ENCODE data around the gene LAS1L.
"Not testable (repeated sequence)": the region's sequence is repeated elsewhere in the genome, so short reads cannot be mapped to it uniquely, and the experiment has no call there.

LAS1L gene
- 11.8 to 31.3 (median 21.9) reads per million in 17 experiments for total RNA-seq

DNA sequence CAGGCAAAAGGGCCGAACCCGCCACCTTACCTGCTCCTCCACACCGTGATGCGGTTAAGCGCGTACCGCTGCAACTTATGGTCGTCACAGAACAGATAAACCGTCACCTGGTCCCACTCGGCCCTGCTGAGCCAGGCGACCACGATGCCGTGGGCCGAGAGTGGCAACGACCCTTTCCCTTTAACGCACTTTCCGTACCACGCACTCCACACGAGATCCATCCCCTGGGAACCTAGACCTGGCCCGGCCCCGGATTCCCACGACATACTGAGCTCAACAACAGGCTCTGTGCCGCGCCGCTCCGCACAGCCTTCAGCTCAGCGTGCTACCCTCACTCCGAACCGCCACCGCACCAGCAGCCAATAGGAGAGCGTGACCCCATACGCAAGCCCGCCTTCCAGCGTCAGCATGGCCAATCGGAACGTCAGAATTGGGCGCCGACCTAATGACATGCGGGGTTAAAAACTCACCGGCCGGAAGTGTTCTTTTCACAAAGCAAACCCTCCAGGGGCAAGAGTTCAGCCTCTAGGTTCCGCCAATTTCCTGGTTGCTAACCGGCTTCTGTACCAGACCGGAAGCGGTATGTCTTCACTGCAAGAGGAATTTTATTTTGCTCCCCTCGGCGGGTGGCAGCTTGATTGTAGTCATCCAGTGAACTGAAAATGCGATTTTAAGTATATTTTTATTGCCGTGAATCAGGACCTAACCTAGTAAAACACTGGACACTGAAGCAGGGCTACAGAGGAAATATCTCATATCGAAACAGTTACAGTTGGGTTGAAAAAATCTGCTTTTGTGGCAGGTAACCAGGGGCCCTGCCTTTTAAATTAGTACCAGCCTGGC, at the start of gene LAS1L:
TSS of gene LAS1L (minus strand) at position 338 of the 843 bp plus-strand sequence. CDS start at position 266, 72 bp downstream.
- DNase-seq = peak; percentile 94 to 95 (median 94)

DNA sequence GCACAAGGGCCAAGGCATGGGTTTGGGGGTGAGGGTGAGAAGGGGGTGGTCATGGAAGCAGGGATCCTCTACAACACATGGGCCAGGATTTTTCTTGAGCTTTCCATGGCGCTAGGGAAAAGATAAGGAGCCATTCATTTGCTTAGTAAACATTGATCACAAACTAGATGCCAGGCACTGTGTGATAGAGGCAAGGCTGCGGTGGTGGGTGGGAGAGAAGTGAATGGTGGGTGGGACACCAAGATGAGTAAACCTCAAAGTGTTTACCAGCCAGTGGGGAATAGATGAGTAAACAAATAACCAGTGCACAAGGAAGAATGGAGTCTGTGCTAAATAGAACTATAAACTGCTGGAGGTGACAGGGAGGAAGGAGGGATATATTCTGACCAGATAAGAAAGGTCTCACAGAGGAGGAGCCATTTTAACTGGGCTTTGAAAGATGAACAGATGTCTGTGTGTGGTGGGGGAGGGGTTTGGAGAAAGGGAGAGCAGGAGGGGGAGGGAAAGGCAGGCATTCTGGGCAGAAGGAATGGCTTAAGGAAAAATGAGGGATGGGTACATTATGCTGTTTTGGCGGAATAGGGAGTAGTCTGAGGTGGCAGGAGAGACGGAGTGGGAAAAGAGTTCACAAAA, 48.0 kb upstream of the LAS1L start:
- DNase-seq = no peak

DNA sequence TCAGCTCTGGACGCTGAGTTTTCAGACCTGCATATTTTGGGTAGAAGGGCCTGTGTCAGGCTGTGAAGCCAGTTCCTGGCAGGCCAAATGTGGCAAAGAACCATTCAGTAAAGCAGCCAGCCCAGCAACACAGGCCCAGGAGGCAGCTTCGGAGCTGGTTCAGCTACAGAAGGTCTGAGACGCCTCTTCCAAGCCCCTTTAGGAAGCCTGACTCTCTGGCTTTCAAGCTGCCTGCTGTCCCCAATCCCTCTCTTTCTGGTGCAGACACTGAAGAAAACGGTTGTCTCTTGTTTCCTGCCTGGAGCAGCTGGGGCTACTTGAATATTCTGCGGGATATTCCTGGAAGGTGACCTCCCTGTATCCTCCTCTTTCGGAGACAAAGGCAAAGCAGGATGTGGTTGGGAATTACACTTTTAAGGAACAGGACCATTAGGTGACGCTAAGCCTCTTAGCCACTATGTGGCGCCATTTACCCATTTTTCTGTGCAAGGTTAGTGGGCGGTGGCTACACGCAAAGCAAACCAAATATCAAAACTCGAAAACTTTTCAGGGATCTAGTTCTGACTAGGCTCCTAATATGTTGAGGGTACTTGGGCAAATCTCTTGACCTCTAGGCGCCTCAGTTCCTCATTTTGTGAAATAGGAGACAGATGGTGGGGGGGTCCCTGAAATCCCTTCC, 47.2 kb upstream of the LAS1L start:
- peak; percentile 69 to 81 (median 74) for DNase-seq

DNA sequence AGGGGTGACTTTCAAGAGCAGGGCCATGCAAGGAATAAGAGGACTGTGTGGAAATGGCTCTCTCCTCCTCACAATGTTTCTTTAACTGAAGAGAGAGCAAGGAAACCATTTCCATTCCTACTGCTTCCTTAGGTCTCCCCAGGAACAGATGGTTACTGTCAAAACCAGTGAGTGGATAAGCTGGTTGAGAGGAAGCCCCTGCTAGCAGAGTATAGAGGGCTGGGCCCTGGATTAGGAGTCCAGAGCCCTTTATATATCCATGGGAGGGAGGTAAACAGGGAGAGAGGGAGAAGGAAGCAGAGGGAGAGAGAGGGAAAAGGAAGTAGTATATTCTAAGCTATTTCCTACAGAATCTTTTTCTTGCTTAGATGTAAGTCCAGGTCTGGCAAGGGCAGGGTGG, 43.8 kb upstream of the LAS1L start:
- no peak for DNase-seq

DNA sequence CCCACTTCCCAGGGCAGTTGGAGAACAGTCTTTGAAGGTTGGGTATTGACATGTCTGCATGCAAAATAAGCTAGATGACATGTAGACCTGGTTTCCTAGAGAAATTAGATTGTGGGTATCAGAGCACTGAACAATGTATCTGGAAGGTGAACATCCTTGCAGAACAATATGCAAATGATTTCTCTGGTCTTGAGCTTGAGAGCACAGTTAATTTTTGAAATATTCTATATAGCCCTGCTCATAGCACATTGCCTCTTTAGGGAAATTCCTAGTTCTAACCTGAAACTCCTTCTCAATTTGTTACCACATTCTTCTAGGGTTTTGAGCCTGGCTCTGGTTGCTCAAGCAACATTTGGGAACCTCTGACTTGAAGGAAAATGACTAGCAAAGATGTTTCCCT, 41.6 kb upstream of the LAS1L start:
- no peak for DNase-seq

DNA sequence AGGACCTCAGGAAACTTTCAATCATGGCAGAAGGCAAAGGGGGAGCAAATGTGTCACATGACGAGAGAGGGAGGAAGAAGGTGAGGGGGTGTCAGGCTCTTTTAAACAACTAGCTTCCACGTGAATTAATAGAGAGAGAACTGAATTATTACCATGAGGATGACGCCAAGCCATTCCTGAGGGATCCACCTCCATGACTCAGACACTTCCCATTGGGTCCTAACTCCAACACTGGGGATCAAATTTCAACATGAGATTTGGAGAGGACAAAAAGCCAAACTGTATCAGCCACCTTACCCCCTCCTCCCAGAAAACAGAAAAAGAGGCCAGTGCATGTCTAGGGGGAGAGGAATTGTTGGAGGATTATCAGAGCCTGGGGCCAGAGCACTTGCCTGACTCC, 40.4 kb upstream of the LAS1L start:
- no peak for DNase-seq

DNA sequence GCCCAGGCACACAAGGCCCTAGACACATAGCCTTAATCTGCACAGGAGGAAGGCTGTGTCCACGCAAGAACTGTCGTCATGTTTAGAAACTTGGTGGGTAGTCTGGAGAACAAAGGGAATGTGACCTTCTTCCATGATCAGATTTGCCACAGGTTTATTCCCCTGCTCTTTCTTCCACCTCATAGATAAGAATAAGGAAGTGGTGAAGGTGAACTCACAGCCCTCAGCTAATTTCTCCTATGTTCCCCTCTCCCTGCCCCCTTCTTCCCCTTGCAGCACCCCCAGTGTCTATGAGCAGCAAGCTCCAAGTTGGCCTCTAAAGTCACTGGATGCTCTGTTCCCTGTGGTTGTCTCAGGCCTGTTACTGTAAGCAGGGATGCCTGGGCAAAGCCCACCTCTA, 39.8 kb upstream of the LAS1L start:
- DNase-seq = peak in 1 of 4 experiments; percentile 1

DNA sequence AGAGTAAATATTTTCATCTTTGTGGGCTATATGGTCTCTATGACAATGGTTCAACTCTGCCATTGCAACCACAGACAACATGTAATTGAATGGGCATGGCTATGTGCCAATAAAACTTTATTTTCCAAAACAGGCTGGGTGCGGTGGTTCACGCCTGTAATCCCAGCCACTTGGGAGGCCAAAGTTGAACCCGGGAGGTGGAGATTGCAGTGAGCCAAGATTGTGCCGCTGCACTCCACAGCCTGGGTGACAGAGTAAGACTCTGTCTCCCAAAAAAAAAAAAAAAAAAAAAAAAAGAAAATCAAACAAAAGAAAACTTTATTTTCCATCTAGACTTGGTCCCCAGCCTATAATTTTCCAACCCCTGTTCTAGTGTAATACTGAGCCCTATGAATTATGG, 38.4 kb upstream of the LAS1L start:
- DNase-seq = no peak

DNA sequence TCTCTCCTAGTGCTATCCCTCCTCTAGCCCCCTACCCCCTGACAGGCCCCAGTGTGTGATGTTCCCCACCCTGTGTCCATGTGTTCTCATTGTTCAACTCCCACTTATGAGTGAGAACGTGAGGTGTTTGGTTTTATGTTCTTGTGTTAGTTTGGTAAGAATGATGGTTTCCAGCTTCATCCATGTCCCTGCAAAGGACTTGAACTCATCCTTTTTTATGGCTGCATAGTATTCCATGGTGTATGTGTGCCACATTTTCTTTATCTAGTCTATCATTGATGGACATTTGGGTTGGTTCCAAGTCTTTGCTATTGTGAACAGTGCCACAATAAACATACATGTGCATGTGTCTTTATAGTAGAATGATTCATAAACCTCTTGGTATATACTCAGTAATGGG, 28.3 kb upstream of the LAS1L start:
- DNase-seq = not testable (repeated sequence)

DNA sequence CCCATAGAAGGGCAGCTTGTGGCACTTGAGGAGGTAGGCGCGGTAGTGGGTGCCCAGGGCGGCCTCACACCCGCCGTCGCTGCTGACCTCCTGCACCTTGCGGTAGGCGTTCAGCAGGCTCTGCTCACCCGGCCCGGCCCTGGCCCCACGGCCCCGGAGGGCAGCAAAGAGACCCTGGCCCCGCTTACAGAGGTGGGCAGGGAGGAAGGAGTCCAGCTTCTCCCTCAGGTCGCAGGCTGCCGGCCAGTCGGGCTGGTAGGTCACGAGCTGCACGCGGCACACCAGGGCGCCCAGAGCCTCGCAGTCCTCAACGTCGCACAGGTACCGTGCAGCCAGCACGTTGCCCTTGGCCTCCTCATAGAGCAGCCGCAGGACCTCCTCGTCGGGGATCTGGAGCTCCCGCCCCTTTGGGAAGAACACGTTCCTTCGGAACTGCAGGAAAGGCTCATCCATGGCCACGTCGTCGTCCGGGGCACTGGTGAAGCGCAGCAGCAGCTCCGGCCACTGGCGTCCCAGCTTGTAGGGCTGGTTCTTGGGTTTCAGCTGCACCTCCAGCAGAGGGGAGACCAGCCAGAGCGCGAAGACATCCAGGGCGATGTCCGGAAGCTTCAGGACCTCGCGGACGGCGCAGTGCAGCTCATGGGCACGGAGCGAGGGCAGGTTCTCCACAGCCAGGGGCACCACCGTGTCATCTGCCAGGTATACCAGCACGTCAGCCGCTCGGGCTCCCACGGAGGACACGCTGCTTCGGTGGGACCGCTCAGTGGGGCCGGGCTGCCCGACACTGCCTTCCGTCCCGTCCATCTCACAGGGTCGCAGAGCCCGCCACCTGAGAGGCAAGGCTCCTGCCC, 17.1 kb upstream of the LAS1L start:
- DNase-seq = no peak

DNA sequence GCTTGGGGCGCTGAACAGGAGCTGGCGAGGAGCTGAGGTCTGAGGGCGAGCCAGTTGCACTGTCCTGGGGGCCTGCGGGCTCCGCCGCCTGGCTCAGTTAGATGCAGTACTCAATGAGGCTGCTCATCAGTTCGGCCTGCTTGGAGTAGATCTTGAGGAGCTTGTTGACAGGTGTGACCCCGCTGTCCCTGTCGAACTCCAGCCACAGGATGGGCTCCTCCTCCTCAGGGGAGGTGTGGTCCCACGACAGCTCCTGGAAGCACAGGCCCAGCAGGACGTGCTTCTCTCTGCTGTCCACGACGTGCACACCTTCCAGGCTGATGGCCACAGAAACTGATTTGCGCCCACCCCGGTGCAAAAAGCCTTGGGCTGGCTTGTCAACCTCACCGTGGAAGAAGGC, 16.5 kb upstream of the LAS1L start:
- no peak for DNase-seq

DNA sequence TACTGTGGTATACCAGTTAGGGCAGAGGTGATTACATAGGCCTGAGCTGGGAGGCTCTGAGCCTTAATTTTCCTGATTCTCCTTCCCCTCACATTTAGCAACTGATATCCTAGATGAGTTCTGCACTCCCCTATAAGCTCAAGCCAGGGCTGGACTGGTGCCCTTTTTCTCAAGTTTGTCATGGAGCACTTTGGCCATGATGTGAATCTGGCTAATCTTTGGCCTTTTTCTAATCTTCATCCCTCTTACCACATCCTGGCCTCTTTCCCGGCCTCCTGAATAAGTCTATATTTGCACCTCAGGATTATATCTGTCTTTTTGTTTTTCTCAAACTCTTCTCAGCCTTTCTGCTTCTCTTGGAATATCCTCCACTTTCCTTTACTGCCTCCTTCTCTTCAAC, 10.9 kb upstream of the LAS1L start:
- DNase-seq = no peak

DNA sequence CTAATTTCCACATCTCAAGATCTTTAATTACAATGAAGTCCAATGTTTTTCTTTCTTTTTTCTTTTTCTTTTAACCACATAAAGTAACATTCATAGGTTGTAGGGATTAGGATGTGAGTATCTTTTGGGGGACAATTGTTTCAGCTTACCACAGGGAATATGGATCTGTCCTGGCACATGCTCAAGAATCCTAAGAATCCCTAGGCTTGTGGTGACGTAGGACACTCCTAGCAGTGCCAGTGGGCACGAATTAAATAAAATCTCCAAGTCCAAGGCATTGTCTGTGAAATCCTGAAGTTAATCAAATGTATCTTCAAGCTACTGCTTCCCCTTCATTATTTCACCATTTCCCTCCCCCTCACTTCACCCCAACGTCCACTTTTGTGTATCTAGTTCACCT, 2.6 kb upstream of the LAS1L start:
- DNase-seq = no peak

DNA sequence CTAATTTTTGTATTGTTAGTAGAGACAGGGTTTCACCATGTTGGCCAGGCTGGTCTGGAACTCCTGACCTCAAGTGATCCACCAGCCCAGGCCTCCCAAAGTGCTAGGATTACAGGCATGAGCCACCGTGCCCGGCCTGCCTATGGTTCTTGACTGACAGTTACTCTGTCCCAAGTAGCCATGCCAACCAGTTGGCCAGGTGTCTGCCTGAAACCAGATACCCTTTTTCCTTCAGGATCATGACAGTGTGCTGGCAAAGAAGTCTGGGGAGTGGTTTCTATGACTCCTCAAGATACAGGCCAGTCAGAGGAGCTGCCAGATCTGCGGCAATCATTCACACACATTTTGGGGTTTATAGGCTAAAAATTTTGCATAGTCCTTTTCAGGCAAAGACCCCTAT, 1.7 kb upstream of the LAS1L start:
- DNase-seq = no peak

DNA sequence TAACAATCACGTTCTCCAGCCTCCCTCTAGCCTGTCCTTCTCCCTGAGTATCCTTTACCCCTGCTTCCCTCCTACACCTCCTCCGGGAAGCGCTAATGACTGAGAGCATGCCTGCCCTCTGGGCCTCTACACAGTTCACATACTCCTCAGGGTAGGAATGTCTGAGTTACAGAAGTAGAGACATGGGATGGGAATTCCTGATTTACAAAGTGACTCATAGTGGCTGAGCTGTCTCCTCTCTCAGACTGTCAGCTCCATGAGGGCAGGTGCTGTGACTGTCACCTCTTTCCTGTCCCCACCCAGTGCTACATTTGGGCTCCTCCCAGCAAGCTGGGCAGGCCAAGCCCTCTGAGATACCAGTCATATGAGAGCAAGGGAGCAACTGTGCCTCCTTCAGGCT, 2.6 kb downstream of the LAS1L start:
- no peak for DNase-seq

DNA sequence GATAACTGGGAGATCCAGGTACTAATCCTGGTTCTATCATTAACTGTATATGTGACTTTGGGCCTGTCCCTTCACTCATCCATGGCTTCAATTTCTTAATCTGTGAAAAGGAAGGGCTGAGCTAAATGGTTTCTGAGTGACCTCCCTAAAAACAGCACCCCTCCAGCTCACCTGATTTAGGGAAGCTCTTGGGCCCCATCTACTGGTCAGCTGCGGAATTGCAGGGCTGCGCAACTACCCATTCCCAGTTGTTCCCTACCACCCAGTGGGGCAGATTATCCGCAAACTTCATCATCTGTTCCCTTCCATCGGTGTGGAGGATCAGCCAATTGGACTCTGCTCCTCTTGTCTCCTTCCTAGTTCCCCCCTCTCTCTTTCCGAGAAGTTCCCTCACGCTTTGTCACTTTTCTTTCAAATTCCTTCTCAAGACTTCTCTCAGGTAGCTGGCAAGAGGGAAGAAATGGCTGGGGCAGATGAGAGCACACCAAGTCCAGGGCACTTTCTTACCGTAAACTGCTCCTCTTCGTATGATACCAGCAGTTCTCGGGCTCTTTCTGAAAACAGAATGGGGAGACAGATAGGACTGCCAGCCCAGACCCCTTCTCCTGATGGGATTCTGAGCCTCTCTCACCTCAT, 5.8 kb downstream of the LAS1L start:
- peak; percentile 36 to 63 (median 45) for DNase-seq

DNA sequence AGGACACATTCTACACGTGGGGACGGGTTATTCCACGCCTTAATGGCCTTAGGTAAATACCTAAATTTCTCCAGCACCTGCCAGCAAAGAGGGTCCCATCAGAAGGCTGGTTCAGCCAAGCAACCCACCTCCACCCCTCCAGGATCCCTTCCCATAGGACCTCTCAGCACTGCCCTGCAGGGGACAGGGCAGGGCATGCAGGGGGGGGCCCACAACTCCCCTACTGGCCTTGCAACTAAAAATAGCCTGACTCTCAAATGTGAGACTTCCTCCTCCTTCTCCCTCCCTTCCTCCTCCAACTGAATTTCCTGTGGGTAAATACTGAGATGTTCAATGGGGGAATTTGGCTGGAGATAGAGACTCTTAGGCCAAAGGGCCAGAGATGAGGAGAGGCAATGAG, 6.3 kb downstream of the LAS1L start:
- no peak for DNase-seq

DNA sequence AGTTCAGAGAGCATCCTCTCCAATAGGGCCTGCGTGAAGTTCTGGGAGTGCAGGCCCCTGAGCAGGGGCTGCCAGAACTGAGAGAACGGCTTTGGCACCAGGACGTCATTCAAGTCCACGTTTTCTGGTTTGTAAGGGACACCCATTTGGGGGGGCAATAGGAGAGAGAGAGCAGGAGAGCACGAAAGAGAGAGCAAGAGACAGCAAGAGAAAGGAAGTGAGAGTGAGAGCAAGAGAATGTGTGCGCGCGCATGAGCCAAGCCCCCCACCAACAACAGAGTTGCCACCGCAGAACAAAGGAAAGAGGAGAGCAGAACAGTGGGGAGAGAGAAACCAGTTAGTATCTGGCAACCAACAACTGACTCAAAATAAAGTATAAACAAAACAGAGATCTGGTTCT, 10.4 kb downstream of the LAS1L start:
- no peak for DNase-seq

DNA sequence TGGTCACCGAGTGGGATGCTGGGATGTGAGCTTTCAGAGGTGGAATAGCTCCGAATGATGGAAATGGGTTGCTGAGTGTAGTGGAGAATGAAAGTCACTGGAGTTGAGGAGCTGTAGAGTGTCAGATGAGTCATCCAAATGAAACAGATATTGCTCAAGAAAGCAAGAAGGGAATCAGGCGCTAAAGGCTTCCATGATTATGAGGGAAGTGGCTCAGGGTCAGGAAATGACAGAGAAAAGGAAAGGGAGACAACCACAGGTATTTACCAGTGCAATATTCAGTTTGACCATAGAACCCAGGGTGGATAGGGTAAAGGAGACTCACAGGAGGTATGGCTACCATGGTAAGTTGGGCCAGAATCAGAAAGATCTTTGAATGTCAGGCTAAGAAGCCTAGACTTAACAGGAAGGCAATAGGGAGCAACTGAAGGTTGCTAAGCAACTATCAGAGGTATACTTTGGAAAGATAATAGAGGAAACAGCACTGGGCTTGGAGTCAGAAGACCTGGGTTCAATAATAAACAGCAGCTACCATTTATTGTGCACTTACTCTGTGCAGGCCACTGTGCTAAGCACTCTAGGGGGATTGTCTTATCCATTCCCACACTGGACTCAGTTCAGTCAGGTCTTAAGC, 11.7 kb downstream of the LAS1L start:
- DNase-seq = peak in 2 of 4 experiments; percentile 36 to 37

DNA sequence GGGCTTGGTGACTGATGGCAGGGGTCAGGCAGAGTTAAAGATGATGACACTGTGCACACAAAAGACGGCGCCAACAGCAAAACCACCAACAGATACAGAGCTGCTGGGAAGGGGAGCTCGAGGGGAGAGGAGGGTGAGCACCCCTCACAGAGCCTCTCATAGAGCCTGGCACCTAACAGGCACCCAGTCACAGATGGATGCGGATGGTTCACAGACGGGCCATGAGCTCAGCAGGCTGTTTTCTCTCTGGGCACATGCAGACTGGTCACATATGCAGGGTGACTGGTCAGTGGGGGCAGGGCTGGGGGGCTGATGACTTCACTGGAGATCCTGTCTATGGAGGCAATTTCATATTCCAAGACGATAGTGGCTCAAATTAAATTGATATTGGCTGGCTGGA, 15.1 kb downstream of the LAS1L start:
- not testable (repeated sequence) for DNase-seq

DNA sequence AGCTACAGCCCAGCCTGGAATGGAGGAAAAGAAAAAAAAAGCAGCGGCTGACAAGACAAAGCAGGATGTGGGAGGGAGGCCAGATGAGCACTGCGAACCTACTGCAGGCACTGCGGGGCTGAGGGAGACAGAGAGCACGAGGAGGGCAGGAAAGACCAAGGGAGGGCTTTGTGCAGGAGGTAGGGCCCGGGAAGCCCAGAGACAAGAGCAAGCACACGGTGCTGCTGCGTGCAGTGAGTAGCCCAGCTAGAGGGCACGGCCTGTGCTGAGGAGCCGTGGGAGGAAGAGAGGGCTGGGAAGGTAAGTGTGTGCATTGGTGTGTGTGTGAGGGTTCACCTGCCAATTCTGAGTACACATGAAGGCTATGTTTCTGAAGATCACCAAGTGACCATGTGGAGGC, 15.6 kb downstream of the LAS1L start:
- not testable (repeated sequence) for DNase-seq

DNA sequence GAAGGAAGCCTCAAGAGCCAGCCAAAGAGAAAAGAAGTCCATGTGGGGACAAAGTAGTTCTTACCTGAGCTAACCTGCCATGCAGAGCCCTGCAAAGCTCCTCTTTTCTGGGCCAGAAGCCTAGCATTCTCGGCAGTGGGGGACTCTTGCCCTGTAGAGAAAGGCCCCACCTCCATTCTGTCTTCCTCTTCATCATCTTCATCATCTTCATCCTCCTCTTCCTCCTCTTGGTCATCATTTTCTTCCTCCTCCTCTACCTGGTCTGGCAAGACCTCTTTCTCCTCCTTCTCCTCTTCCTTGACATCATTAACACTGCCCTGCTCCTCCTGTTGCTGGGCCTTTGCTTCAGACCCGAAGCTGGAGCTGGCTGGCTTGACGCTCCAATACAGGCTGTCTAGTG, 16.7 kb downstream of the LAS1L start:
- DNase-seq = no peak

All from suppressor macrophage (primary cell).